Ovary (tissue), 3 donors: ENCODE measurements around the gene CYP4Z1.

ENCODE experiments used
- CTCF ChIP-seq, 3 donors: fragments of 450-650 bp in 2 of 3; fragments of 200-600 bp in 1 of 3; IDR thresholded peaks; one replicate each; pipeline versions ENCODE4 v1.5.1 to v1.8.0; 2016 to 2022; ENCODE audit warnings: antibody characterized with exemption in 3 of 3, mild to moderate bottlenecking in 1 of 3
- POLR2A ChIP-seq: fragments of 450-650 bp; IDR thresholded peaks from one replicate; pipeline ENCODE4 v1.6.1; 2017; ENCODE audit warnings: antibody characterized with exemption, mild to moderate bottlenecking, moderate library complexity
- donor health status: DM: no; HTN: no; CAD: no.

DNA sequence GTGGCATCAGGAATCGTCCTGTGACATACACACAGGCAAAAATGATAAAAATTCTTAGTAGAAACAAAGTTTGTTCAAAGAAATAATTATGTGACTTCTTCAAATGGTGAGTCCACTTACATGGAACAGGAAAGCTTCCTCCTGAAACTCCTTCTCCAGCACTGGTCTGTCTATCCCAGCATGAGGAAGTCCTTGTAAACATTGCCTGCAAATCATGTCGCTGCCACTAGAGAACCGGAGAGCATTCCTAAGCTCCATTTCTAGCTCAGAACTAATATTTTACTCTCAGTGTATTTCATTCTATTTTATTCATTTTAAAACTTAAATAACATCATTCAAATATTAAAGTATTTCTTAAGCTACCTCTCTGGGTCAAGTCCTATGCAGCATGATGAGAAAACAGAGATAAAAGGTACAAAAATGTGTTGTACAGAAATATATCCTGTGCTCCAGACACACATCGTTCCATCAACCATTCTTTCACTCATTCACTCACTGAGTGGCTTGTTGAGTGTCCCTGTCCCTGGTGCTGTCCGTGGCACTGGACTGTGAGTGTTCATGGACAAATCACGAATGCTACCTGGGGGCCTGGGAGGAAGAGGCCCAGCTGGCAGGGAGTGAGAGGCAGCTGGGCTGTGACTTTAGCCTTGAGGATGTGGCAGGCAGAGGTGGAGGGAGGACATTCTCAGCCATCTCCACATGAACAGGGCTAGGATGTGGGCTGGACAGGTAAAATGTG lies 80.2 kb downstream of the CYP4Z1 start:
- no peak for TF ChIP-seq POLR2A
- no peak for TF ChIP-seq CTCF (IDR thresholded peaks at IDR 0.05)
